Peyer's patch (tissue), 4 donors: Measurements from ENCODE around the gene PHGDH. TPM values are rescaled to one million over a fixed set of nuclear protein-coding genes. Genes with fewer than 3 reads are reported as not detected.

ENCODE experiments used
- DNase-seq, 3 donors: peaks; one replicate each; pipeline ENCODE4 v3.0.0-alpha.2; 2017 to 2019
- H3K27ac ChIP-seq, 4 donors: fragments of 200-600 bp; sonication (generic); one replicate each; pipeline ENCODE4 v1.5.1; 2016 to 2019
- H3K27me3 ChIP-seq, 2 donors: fragments of 200-600 bp; sonication (generic); one replicate each; pipeline ENCODE4 v1.5.1; 2019
- H3K36me3 ChIP-seq, 3 donors: fragments of 200-600 bp; sonication (generic); one replicate each; pipeline ENCODE4 v1.5.1; 2016 to 2019
- H3K4me1 ChIP-seq, 4 donors: fragments of 200-600 bp; sonication (generic); one replicate each; pipeline ENCODE4 v1.5.1; 2016 to 2019
- H3K4me3 ChIP-seq, 4 donors: fragments of 200-600 bp; sonication (generic); 1 replicate in 3 of 4; 2 replicates in 1 of 4; pipeline ENCODE4 v1.5.1; 2016 to 2019; ENCODE audit warnings: mild to moderate bottlenecking in 1 of 4
- H3K9me3 ChIP-seq, 4 donors: fragments of 200-600 bp; sonication (generic); one replicate each; pipeline ENCODE4 v1.5.1; 2016 to 2019; ENCODE audit warnings: mild to moderate bottlenecking in 1 of 4
- CTCF ChIP-seq, 6 experiments: fragments of 450-650 bp in 4 of 6; fragments of 200-600 bp in 2 of 6; sonication (generic) in 1 of 6; IDR thresholded peaks; one replicate each; pipeline ENCODE4 v1.5.1; 2017 to 2019; ENCODE audit warnings: antibody characterized with exemption in 6 of 6, mild to moderate bottlenecking in 3 of 6, moderate library complexity in 1 of 6
- POLR2A ChIP-seq, 2 donors: fragments of 450-650 bp; IDR thresholded peaks; one replicate each; pipeline ENCODE4 v1.5.1; 2017; ENCODE audit warnings: antibody characterized with exemption in 2 of 2, mild to moderate bottlenecking in 2 of 2, moderate library complexity in 2 of 2
- total RNA-seq, 4 donors: library from RNA; depleted of rRNA; stranded (reverse); fragments of >200 nt; gene quantifications; one replicate each; pipeline ENCODE4 v1.1.0, GENCODE V29; 2016

The PHGDH gene
- total RNA-seq, 4 donors from 2014 or later = 2.8 to 19.0 (median 4.3) TPM

DNA sequence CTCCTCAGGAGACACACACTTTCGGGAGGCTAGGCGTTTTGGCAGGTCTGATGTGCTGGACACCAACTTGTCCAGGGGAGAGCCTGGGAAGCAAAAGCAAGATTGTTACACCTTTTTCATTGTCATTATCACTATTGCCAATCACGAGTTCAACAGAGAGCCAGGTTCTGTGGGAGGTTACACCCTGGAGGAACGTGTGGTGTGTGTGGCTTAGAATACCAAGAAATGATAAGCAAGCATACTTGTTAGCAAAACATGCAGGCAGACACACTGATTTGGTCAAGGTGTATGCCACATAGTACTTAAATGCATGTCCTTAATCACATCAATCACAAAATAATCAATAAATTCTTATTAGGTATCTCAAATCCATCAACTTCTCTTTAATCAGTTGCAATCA, 40.9 kb downstream of the PHGDH start:
- Histone ChIP-seq H3K27ac (no peak overlapping the region), H3K4me1 (no peaks in the 10 kb centered on the region), H3K27me3 (no peaks in the 10 kb centered on the region), H3K4me3 (no peak overlapping the region), H3K36me3 (no peaks in the 10 kb centered on the region), H3K9me3 (no peaks in the 10 kb centered on the region)
- TF ChIP-seq POLR2A (IDR thresholded peaks at IDR 0.05) (no peak), CTCF (IDR thresholded peaks at IDR 0.05) (no peak)
- no peak for DNase-seq

DNA sequence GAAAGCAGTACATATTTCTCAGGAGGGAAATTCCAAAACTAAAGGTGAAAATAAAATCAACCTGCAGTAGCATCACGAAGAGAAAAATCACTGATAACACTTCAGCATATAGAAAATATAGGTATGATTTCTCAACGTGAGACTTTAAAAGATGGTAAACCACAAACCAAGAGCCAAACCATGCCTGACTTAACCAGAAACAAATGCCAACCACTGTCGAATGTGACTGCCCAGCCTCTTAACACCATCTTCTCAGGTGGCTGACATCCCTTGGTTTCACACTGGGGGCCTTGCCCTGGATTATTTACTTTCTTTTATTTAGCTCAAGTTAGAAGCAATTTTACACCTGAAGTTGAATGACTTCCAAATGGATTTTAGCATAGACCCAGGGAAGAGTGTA, 46.9 kb downstream of the PHGDH start:
- TF ChIP-seq POLR2A (IDR thresholded peaks at IDR 0.05) = no peak
- no peak for TF ChIP-seq CTCF (IDR thresholded peaks at IDR 0.05)
- no peak overlapping the region for H3K27ac ChIP-seq
- no peak overlapping the region for H3K4me3 ChIP-seq
- H3K4me1 ChIP-seq = no peaks in the 10 kb centered on the region
- H3K27me3 ChIP-seq = no peaks in the 10 kb centered on the region
- no peaks in the 10 kb centered on the region for H3K9me3 ChIP-seq
- no peaks in the 10 kb centered on the region for H3K36me3 ChIP-seq
- no peak for DNase-seq

GRCh38 chr1:119762409-119762808, 50.7 kb downstream of the PHGDH start:
- no peak for TF ChIP-seq POLR2A (IDR thresholded peaks at IDR 0.05)
- TF ChIP-seq CTCF (IDR thresholded peaks at IDR 0.05) = no peak
- Histone ChIP-seq H3K4me3 (no peak overlapping the region), H3K27me3 (no peaks in the 10 kb centered on the region), H3K36me3 (no peaks in the 10 kb centered on the region), H3K27ac (no peak overlapping the region), H3K9me3 (no peaks in the 10 kb centered on the region), H3K4me1 (peaks cover 0 to 11% (median 0%) of the 10 kb centered on the region in 4 donors)
- DNase-seq = no peak

GRCh38 chr1:119762953-119763352, 51.2 kb downstream of the PHGDH start:
- no peak for TF ChIP-seq CTCF (IDR thresholded peaks at IDR 0.05)
- DNase-seq = no peak
- Histone ChIP-seq H3K4me3 (peak overlapping the region in 1 of 4 donors; percentile 62), H3K36me3 (no peaks in the 10 kb centered on the region), H3K27me3 (no peaks in the 10 kb centered on the region), H3K4me1 (peaks cover 0 to 13% (median 0%) of the 10 kb centered on the region in 4 donors), H3K9me3 (no peaks in the 10 kb centered on the region), H3K27ac (no peak overlapping the region)

DNA sequence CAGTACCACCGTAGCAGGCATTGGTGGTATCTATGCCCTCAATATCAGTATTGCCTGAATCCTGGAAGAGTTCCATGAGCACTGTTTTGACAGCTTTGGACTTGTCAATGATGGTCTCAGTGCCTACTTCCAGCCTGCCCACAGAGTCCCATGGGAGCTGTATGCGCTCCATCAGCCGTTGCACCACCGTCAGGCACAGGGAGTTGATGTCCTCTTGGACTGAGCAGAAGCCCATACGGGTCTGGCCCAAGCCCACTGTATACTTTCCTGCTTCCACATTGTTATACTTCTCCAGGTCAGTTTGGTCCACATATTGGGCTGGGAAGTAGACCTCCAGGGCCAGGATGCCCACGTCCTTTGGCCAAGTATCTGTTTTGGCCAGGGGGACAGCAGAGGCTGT, 52.5 kb downstream of the PHGDH start:
- DNase-seq = no peak
- peaks cover 0 to 20% (median 0%) of the 10 kb centered on the region in 4 donors for H3K4me1 ChIP-seq
- peak overlapping the region in 1 of 4 donors; percentile 62 for H3K4me3 ChIP-seq
- no peaks in the 10 kb centered on the region for H3K9me3 ChIP-seq
- TF ChIP-seq POLR2A (IDR thresholded peaks at IDR 0.05) (no peak), CTCF (IDR thresholded peaks at IDR 0.05) (no peak)
- H3K27me3 ChIP-seq = no peaks in the 10 kb centered on the region
- no peaks in the 10 kb centered on the region for H3K36me3 ChIP-seq
- H3K27ac ChIP-seq = peak overlapping the region in 1 of 4 donors; percentile 31

DNA sequence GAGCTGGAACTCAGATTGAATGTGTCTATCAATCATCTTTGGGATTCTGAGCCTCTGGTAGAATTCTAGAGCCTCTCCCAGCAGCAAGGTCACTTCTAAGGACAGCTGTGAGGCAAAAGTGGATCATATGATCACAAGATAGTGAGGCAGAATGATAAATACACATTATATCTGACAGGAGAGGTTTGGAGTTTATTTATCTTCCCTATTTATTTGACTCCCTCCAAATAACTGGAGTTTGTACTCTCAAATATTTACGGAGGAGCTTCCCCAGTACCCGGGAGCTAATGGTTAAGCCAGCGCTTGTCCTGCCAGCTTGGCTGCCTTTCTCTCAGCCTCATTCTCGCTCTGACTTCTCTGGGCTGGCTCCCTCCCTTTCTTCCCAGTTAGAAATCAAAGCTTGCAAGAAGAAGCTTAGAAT, 54.6 kb downstream of the PHGDH start:
- no peak for DNase-seq
- H3K9me3 ChIP-seq = no peaks in the 10 kb centered on the region
- H3K4me1 ChIP-seq = peaks cover 0 to 20% (median 0%) of the 10 kb centered on the region in 4 donors
- H3K27ac ChIP-seq = peak overlapping the region in 2 of 4 donors; percentile 47 to 88
- TF ChIP-seq POLR2A (IDR thresholded peaks at IDR 0.05) = no peak
- TF ChIP-seq CTCF (IDR thresholded peaks at IDR 0.05) = no peak
- peak overlapping the region in 1 of 4 donors; percentile 62 for H3K4me3 ChIP-seq
- no peaks in the 10 kb centered on the region for H3K36me3 ChIP-seq
- no peaks in the 10 kb centered on the region for H3K27me3 ChIP-seq
